HG02763 (cell line): Measurements from ENCODE around the gene TAT.
"Not testable (repeated sequence)": the region's sequence is repeated elsewhere in the genome, so short reads cannot be mapped to it uniquely, and the experiment has no call there.

Experiments used
- ATAC-seq: cut with Tn5 transposase; IDR thresholded peaks from one replicate; pipeline ENCODE4 v1.9.1; 2021; ENCODE audit warnings: mild to moderate bottlenecking, moderate library complexity; ENCODE audit not compliant: unreplicated experiment

The TAT gene

GRCh38 chr16:71585318-71585703, 8.4 kb upstream of the TAT start:
- ATAC-seq = no peak

GRCh38 chr16:71584543-71585317, 7.8 kb upstream of the TAT start:
- ATAC-seq = no peak

DNA sequence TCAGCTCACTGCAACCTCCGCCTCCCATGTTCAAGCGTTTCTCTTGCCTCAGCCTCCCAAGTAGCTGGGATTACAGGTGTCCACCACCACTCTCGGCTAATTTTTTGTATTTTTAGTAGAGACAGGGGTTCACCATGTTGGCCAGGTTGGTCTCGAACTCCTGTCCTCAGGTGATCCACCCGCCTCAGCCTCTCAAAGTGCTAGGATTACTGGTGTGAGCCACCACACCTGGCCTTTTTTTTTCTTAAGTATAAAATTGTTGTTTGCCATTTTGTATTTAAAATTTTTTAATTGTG, 5.6 kb upstream of the TAT start:
- not testable (repeated sequence) for ATAC-seq

GRCh38 chr16:71574702-71575101, 2.2 kb downstream of the TAT start:
- no peak for ATAC-seq

GRCh38 chr16:71573387-71574094, 3.4 kb downstream of the TAT start:
- no peak for ATAC-seq

GRCh38 chr16:71572497-71573116, 4.3 kb downstream of the TAT start:
- no peak for ATAC-seq

DNA sequence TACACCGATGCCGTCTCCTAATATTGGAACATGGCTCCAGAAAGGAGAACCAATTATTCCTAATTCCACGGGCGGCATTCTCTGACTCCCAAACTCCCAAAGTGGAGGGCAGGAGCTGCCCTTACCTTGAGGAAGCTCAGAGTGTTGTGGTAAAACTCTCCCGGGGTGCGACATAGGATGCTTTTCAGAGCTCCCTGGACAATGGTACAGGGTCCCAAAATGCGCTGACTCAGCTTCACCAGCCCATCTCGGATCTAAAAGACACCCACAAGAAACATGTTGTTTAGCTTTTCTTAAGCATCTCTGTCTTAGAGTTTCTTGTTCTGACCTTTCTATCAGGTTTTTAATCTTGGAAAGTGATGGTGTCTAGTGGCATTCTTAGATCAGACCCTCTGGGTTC, 6.7 kb downstream of the TAT start:
- no peak for ATAC-seq

DNA sequence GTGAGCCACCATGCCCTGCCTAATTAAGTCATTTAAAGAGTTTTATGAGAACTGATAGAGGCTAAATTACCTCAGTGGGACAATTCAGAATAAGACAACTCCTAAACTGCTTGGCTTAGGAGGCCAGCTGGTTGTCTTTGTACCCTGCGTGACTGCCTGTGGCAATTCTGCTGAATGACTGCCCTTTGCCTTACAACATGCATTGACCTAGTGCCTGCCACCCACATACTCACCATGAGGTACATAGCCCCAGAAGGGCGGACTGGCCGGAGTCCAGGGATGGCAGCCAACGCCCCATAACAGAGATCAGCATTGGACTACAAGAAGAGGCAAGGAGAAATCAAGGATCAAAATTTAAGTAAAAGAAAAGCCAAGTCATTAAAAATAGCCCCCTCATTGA, 7.3 kb downstream of the TAT start:
- no peak for ATAC-seq

DNA sequence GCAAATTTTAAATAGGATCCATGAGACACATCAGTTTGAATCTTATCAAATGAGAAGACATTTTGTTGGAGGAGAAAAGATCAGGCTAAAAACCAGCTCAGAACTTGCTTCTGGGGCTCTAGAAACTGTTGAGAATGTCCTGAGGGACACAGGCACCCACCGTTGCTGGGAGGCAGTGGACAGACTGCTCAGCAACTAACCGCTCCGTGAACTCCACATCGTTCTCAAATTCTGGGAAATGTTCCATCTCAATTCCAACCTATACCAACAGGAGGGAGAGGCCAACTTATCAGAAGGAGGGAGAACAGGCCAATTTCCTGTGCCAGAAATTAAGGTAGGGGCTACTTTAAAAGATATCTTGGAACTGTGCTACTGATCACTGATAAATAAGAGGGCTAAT, 8.3 kb downstream of the TAT start:
- no peak for ATAC-seq

- ATAC-seq = no peak
Observed at GRCh38 chr16:71567931-71568330, 9.0 kb downstream of the TAT start.

GRCh38 chr16:71565812-71566700, 10.8 kb downstream of the TAT start:
- ATAC-seq = no peak

- no peak for ATAC-seq
Observed at GRCh38 chr16:71564335-71564967, 12.4 kb downstream of the TAT start.

DNA sequence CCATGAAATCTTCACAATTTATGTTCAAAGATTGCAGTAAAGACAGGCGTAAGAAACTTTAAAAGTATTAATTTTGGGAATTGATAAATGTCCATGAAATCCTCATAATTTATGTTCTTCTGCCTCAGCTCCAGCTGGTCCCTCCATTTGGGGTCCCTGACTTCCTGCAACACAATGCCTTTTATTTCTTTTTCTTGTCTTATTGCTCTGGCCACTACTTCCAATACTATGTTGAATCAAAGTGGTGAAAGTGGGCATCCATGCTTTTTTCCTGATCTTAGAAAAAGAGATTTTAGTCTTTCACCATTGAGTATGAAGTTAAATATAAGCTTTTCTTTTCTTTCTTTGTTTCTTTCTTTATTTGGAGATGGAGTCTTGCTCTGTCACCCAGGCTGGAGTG, 14.3 kb downstream of the TAT start:
- ATAC-seq = no peak

GRCh38 chr16:71561886-71562285, 15.0 kb downstream of the TAT start:
- ATAC-seq = not testable (repeated sequence)

DNA sequence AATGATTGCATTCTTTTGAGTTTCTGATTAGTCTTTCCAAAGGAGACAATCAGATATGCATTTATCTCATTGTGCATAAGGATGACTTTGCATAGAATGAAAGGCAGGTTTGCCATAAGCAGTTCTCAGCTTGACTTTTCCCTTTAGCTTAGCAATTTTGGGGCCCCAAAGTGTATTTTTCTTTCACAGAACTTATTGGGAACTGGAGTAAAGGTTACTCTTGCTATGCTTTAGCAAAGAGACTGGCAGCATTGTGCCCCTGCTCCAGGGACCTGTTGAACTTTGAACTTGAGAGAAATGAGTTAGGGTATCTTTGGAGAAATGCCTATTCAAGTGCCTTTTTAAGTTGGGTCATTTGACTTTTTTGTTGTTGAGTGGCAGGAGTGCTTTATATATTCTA, 17.0 kb downstream of the TAT start:
- ATAC-seq = no peak

GRCh38 chr16:71557954-71558582, 18.8 kb downstream of the TAT start:
- no peak for ATAC-seq

GRCh38 chr16:71557299-71557698, 19.6 kb downstream of the TAT start:
- ATAC-seq = no peak

GRCh38 chr16:71555230-71555891, 21.5 kb downstream of the TAT start:
- ATAC-seq = no peak

- no peak for ATAC-seq
Observed at GRCh38 chr16:71552698-71553503, 24.0 kb downstream of the TAT start.
